Measurements from ENCODE around the gene ARSK.

ARSK gene

DNA sequence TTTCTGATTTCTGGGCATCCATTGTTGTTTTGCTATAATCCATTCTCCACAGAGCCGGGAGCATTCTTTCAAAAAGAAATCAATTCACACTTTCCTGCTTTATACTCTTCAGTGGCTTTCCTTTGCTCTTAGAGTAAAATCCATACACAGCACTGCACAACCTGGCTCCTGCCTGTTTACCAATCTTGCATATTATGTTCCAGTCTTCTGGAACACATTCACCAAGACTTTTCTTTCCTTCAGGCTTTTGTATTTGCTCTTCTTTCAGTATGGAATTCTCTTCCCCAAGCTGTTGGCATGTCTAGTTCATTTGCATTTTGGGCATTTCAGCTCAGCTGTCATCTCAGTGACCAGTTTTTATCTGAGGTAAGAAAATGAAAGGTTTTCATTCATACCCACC lies 97.9 kb downstream of the ARSK start:
- no peak for DNase-seq (ENCODE audit: low read depth in 2 of 2)
- TF ChIP-seq, protein P1, sequence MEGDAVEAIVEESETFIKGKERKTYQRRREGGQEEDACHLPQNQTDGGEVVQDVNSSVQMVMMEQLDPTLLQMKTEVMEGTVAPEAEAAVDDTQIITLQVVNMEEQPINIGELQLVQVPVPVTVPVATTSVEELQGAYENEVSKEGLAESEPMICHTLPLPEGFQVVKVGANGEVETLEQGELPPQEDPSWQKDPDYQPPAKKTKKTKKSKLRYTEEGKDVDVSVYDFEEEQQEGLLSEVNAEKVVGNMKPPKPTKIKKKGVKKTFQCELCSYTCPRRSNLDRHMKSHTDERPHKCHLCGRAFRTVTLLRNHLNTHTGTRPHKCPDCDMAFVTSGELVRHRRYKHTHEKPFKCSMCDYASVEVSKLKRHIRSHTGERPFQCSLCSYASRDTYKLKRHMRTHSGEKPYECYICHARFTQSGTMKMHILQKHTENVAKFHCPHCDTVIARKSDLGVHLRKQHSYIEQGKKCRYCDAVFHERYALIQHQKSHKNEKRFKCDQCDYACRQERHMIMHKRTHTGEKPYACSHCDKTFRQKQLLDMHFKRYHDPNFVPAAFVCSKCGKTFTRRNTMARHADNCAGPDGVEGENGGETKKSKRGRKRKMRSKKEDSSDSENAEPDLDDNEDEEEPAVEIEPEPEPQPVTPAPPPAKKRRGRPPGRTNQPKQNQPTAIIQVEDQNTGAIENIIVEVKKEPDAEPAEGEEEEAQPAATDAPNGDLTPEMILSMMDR (IDR thresholded peaks at IDR 0.05; ENCODE audit: low read depth, low read length): no peak
- no peak overlapping the region for H3K4me3 ChIP-seq (replicated peaks in 1 of 2; ENCODE audit: low read depth in 2 of 2, low read length in 2 of 2)

DNA sequence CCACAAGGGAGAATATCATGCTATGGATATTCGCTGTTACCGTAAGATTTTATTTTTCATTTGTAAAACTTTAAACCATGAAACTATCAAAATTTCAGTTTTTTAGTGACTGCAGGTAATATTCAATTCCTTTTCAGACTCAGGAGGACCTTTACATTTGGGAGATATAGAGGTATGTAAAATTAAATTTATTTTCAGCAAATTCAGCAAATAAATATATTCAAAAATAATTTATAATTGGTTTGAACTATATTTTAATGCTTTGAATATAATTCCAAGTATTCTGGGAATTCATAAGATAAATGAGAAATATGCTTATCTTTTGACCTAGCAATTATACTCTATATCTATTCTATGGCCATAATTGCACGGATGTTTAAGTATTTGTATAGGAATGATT lies 99.3 kb downstream of the ARSK start:
- TF ChIP-seq, protein P1 (IDR thresholded peaks at IDR 0.05; ENCODE audit: low read depth, low read length): no peak
- no peak for DNase-seq (ENCODE audit: low read depth in 2 of 2)
- H3K4me3 ChIP-seq (replicated peaks in 1 of 2; ENCODE audit: low read depth in 2 of 2, low read length in 2 of 2): no peak overlapping the region

Data from cardiac fibroblast (primary cell).